Peyer's patch (tissue), 4 donors: ENCODE results near the gene ODAD4.

Source experiments
- POLR2A ChIP-seq, 2 donors: fragments of 450-650 bp; IDR thresholded peaks; one replicate each; pipeline ENCODE4 v1.5.1; 2017; ENCODE audit warnings: antibody characterized with exemption in 2 of 2, mild to moderate bottlenecking in 2 of 2, moderate library complexity in 2 of 2
- TF ChIP-seq, protein P1 (sequence below), 6 experiments: fragments of 450-650 bp in 4 of 6; fragments of 200-600 bp in 2 of 6; sonication (generic) in 1 of 6; IDR thresholded peaks; one replicate each; pipeline ENCODE4 v1.5.1; 2017 to 2019; ENCODE audit warnings: antibody characterized with exemption in 6 of 6, mild to moderate bottlenecking in 3 of 6, moderate library complexity in 1 of 6

- TF ChIP-seq, protein P1, sequence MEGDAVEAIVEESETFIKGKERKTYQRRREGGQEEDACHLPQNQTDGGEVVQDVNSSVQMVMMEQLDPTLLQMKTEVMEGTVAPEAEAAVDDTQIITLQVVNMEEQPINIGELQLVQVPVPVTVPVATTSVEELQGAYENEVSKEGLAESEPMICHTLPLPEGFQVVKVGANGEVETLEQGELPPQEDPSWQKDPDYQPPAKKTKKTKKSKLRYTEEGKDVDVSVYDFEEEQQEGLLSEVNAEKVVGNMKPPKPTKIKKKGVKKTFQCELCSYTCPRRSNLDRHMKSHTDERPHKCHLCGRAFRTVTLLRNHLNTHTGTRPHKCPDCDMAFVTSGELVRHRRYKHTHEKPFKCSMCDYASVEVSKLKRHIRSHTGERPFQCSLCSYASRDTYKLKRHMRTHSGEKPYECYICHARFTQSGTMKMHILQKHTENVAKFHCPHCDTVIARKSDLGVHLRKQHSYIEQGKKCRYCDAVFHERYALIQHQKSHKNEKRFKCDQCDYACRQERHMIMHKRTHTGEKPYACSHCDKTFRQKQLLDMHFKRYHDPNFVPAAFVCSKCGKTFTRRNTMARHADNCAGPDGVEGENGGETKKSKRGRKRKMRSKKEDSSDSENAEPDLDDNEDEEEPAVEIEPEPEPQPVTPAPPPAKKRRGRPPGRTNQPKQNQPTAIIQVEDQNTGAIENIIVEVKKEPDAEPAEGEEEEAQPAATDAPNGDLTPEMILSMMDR (IDR thresholded peaks at IDR 0.05) = no peak
- TF ChIP-seq POLR2A (IDR thresholded peaks at IDR 0.05) = no peak
Measured at GRCh38 chr17:41939044-41939692, 8.8 kb downstream of the ODAD4 start.
